OCI-LY1 (cell line): ENCODE results near the gene OR10G8.

Experiments
- H2AFZ ChIP-seq: fragments of 200-600 bp; sonication (generic), shearing (Covaris generic); 2 replicates; pipeline ENCODE4 v1.6.0; 2014; ENCODE audit warnings: antibody characterized with exemption, mild to moderate bottlenecking, low read length
- H3F3A ChIP-seq: fragments of 200-600 bp; sonication (generic), shearing (Covaris generic); 2 replicates; pipeline ENCODE4 v1.6.0; 2014; ENCODE audit warnings: mild to moderate bottlenecking, antibody characterized with exemption, low read length, moderate library complexity; ENCODE audit not compliant: insufficient read depth
- H3K27ac ChIP-seq: fragments of 200-600 bp; sonication (generic); 2 replicates; pipeline ENCODE4 v1.5.1; 2014; ENCODE audit warnings: low read length, mixed run types, mild to moderate bottlenecking, low read depth; ENCODE audit not compliant: poor library complexity, severe bottlenecking
- H3K27me3 ChIP-seq: fragments of 200-600 bp; sonication (generic); 2 replicates; pipeline ENCODE4 v1.6.0; 2014; ENCODE audit warnings: antibody characterized with exemption, mild to moderate bottlenecking, low read length, moderate library complexity; ENCODE audit not compliant: insufficient read depth
- H3K36me3 ChIP-seq: fragments of 200-600 bp; sonication (generic); 2 replicates; pipeline ENCODE4 v1.6.1; 2014; ENCODE audit warnings: mild to moderate bottlenecking, antibody characterized with exemption, low read length, moderate library complexity, mixed read lengths; ENCODE audit not compliant: insufficient read depth
- H3K4me1 ChIP-seq: fragments of 200-600 bp; sonication (generic); 2 replicates; pipeline ENCODE4 v1.5.1; 2014; ENCODE audit warnings: mild to moderate bottlenecking, low read length, moderate library complexity; ENCODE audit not compliant: insufficient read depth, severe bottlenecking
- H3K4me2 ChIP-seq: fragments of 200-600 bp; sonication (generic), shearing (Covaris generic); 2 replicates; pipeline ENCODE4 v1.6.1; 2014; ENCODE audit warnings: low read length
- H3K4me3 ChIP-seq: fragments of 200-600 bp; sonication (generic); 2 replicates; pipeline ENCODE4 v1.5.1; 2014; ENCODE audit warnings: low read length, low read depth, mild to moderate bottlenecking, mixed read lengths; ENCODE audit not compliant: poor library complexity, severe bottlenecking
- H3K79me2 ChIP-seq: fragments of 200-600 bp; shearing (Covaris generic); 2 replicates; pipeline ENCODE4 v1.6.1; 2016; ENCODE audit warnings: mixed run types, low read length, mixed read lengths; ENCODE audit not compliant: insufficient read depth
- H3K9ac ChIP-seq: fragments of 200-600 bp; sonication (generic), shearing (Covaris generic); 2 replicates; pipeline ENCODE4 v1.6.1; 2014; ENCODE audit warnings: mild to moderate bottlenecking, low read length, mixed read lengths
- H3K9me2 ChIP-seq: fragments of 200-600 bp; sonication (generic), shearing (Covaris generic); 2 replicates; pipeline ENCODE4 v1.6.1; 2014; ENCODE audit warnings: low read depth, mild to moderate bottlenecking, low read length, mixed read lengths
- H3K9me3 ChIP-seq: fragments of 200-600 bp; shearing (Covaris generic); 2 replicates; pipeline ENCODE4 v1.6.1; 2014; ENCODE audit warnings: low read length, mixed read lengths
- H4K20me1 ChIP-seq: fragments of 200-600 bp; sonication (generic), shearing (Covaris generic); 2 replicates; pipeline ENCODE4 v1.6.0; 2016; ENCODE audit warnings: mild to moderate bottlenecking, low read length; ENCODE audit not compliant: insufficient read depth
- EZH2 ChIP-seq: fragments of 200-600 bp; sonication (generic), shearing (Covaris generic); IDR thresholded peaks from 2 replicates; pipeline ENCODE4 v1.8.0; 2017; ENCODE audit warnings: borderline replicate concordance, mixed run types, mild to moderate bottlenecking, antibody characterized with exemption, low read length, moderate library complexity, mixed read lengths
- TF ChIP-seq, protein P1 (sequence below): fragments of 200-600 bp; sonication (generic), shearing (Covaris generic); IDR thresholded peaks from 2 replicates; pipeline ENCODE4 v1.5.1; 2017; ENCODE audit warnings: mild to moderate bottlenecking, antibody characterized with exemption, low read length, moderate library complexity, mixed read lengths

Gene OR10G8

DNA sequence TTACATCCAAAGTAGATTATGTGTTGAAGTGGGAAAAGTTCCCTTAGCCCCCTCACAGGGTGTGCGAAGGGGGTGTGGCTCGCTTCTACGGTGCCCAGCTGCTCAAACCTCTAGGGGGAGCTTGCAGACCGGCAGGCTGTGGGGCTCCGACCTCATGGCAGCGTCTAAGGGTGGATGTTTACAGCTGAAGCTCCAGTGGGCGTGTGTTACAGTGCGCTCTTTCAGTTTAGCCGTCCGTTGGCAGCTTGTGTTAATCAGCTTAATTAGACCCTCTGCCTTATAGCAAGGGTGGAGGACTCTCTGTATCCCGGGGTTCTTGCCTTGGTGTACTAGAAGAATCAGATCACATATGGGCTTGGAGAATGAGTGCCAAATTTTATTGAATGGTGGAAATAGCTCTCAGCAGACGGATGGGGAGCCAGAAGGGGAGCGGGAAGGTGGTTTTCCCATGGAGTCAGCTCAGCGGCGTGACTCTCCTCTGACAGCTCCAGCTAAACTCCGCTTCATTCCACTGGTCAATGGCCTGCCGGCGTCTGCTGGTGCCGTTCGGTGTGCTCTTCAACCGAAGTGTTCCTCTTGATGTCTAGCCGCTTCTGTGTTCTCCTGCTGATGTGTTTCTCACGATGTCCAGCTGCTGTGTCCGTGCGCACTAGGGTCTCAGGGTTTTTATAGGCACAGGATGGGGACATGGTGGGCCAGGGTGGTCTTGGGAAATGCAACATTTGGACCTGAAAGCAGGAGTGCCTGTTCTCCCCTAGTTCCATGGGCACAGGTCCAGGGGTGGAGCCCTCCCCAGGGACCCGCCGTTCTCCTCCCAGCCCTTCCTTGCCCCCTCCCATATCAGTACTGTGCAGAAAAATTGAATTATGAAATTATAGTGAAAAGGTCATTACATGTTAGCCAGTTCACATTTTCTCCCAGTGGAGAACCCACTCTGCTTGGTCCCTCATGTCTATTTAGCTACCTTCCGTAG is 43.1 kb downstream of the OR10G8 start:
- no peaks in the 10 kb centered on the region for H4K20me1 ChIP-seq
- no peaks in the 10 kb centered on the region for H3K36me3 ChIP-seq
- no peak overlapping the region for H2AFZ ChIP-seq
- H3K79me2 ChIP-seq, result no peaks in the 10 kb centered on the region
- peaks cover 5% of the 10 kb centered on the region for H3K4me1 ChIP-seq
- no peak overlapping the region; the same call in 1 of the 2 replicates for H3K4me2 ChIP-seq
- H3F3A ChIP-seq, result no peaks in the 10 kb centered on the region
- no peaks in the 10 kb centered on the region for H3K9me3 ChIP-seq
- H3K4me3 ChIP-seq, result no peak overlapping the region
- no peak overlapping the region for H3K27ac ChIP-seq
- no peaks in the 10 kb centered on the region for H3K27me3 ChIP-seq
- no peak overlapping the region for H3K9ac ChIP-seq
- no peak for TF ChIP-seq EZH2
- TF ChIP-seq, protein P1, sequence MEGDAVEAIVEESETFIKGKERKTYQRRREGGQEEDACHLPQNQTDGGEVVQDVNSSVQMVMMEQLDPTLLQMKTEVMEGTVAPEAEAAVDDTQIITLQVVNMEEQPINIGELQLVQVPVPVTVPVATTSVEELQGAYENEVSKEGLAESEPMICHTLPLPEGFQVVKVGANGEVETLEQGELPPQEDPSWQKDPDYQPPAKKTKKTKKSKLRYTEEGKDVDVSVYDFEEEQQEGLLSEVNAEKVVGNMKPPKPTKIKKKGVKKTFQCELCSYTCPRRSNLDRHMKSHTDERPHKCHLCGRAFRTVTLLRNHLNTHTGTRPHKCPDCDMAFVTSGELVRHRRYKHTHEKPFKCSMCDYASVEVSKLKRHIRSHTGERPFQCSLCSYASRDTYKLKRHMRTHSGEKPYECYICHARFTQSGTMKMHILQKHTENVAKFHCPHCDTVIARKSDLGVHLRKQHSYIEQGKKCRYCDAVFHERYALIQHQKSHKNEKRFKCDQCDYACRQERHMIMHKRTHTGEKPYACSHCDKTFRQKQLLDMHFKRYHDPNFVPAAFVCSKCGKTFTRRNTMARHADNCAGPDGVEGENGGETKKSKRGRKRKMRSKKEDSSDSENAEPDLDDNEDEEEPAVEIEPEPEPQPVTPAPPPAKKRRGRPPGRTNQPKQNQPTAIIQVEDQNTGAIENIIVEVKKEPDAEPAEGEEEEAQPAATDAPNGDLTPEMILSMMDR, result peak; percentile 61
- H3K9me2 ChIP-seq, result no peaks in the 10 kb centered on the region

DNA sequence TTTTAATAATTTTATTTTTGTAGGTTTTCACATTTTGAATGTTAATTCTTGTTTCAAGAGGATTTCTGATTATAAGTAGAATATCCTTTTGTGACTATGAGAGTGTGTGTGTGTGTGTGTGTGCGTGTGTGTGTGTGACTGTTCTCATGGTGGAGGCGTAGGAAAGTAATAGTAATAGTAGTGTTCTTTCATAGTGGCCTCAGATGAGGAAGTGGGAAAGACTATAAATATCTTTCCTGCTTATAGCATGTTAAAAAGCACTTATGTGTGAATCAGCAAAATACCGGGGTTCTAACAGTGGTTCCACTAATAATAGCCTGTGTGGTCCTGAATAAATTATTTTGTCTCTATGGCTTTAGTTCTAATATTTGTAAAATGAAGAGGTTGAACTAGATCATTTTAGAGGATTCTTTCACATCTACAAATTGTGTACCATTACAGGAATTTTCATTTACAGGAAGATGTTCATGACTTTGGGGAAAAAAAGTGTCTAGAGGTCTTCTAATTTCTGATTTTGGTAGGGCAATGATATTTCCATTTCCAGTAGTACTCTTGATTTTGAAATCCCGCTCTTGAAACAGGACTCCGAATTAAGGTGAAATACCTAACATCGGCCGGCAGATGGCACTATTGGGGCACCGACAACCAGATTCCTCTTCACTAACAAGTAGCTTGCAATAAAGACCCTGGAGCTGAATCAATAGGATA is 44.5 kb downstream of the OR10G8 start:
- H3F3A ChIP-seq, result no peaks in the 10 kb centered on the region
- no peaks in the 10 kb centered on the region for H3K36me3 ChIP-seq
- H3K27ac ChIP-seq, result no peak overlapping the region
- no peaks in the 10 kb centered on the region for H3K27me3 ChIP-seq
- no peak overlapping the region for H3K9ac ChIP-seq
- no peaks in the 10 kb centered on the region for H3K79me2 ChIP-seq
- H2AFZ ChIP-seq, result no peak overlapping the region
- no peak overlapping the region for H3K4me2 ChIP-seq
- peaks cover 5% of the 10 kb centered on the region for H3K4me1 ChIP-seq
- TF ChIP-seq, protein P1, result peak; percentile 65; the same call in 1 of the 2 replicates
- TF ChIP-seq EZH2, result no peak
- H3K9me3 ChIP-seq, result no peaks in the 10 kb centered on the region
- H4K20me1 ChIP-seq, result no peaks in the 10 kb centered on the region
- H3K4me3 ChIP-seq, result no peak overlapping the region
- H3K9me2 ChIP-seq, result no peaks in the 10 kb centered on the region

DNA sequence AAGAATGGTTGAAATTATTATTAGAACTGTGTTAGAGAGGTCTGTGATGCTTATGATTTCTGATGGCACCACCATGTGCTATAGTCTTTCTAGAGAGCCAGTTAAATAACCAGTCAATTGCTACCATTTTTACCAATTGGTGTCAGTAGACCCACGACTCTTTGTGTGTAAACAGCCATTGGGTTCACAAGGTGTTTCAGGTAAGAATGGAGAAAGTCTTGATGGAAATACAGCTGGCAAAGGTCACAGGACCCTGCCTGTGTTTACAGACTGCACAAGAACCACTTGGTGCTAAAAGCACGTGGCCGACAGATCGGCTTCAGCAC is 45.0 kb downstream of the OR10G8 start:
- no peak overlapping the region for H3K4me2 ChIP-seq
- no peaks in the 10 kb centered on the region for H3K79me2 ChIP-seq
- peaks cover 5% of the 10 kb centered on the region for H3K4me1 ChIP-seq
- no peak for TF ChIP-seq EZH2
- TF ChIP-seq, protein P1, result no peak
- no peaks in the 10 kb centered on the region for H3K9me2 ChIP-seq
- no peaks in the 10 kb centered on the region for H3F3A ChIP-seq
- H3K27ac ChIP-seq, result no peak overlapping the region
- H4K20me1 ChIP-seq, result no peaks in the 10 kb centered on the region
- H3K4me3 ChIP-seq, result no peak overlapping the region
- no peak overlapping the region for H3K9ac ChIP-seq
- H3K27me3 ChIP-seq, result no peaks in the 10 kb centered on the region
- H2AFZ ChIP-seq, result no peak overlapping the region
- no peaks in the 10 kb centered on the region for H3K9me3 ChIP-seq
- no peaks in the 10 kb centered on the region for H3K36me3 ChIP-seq
